Activated CD4-positive, CD25-positive, alpha-beta regulatory T cell treated with anti-CD3 and anti-CD28 coated beads, Interleukin-2, amount 50 U/mL, for 24 hours (primary cell): ENCODE data around the gene CLDN15.
"Not testable (repeated sequence)": the region's sequence is repeated elsewhere in the genome, so short reads cannot be mapped to it uniquely, and the experiment has no call there.

ENCODE experiments used
- ATAC-seq, 2 donors: fragments of 150-1000 bp; cut with Tn5 transposase; one replicate each; pipeline ENCODE4 v1.10.0; 2021; ENCODE audit warnings: mild to moderate bottlenecking in 1 of 2, moderate library complexity in 1 of 2

CLDN15 gene

DNA sequence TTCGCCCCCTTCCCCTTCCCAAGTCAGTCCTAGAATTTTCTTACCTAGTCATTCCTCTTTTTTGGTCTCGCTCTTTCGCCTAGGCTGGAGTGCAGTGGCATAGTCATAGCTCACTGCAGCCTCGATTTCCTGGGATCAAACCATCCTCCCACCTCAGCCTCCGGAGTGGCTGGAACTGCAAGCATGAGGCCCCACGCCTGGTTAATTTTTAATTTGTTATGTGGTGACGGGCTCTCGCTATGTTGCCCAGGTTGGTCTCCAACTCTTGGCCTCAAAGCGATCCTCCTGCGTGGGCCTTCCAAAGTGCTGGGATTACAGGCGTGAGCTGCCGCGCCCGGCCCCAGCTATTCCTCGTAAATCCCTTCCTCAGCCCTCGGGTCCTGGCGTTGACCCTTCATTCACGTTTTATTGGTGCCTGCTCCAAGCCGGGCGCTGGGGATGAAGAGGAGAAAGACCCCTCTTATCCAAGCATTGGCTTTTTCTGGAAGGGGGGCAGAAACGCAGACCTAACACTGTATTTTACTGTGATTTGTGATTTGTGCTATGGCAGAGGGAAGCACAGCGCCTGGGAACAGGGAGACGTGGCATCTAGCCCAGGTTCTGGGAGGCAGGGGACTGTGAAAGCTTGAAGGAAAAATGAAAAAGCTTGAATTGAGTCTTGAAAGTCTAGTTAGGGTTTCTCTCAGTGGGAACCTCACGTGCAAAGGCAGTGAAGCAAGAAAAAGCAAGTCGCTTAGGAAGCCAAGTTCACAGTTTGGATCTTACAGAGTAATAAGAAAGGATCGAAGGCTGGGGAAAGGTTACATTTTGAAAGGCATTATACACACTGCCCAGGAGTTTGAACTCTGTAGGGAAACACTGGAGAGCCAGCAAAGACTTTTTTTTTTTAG, 19.1 kb downstream of the CLDN15 start:
- ATAC-seq = peak in 1 of 2 donors; percentile 1

DNA sequence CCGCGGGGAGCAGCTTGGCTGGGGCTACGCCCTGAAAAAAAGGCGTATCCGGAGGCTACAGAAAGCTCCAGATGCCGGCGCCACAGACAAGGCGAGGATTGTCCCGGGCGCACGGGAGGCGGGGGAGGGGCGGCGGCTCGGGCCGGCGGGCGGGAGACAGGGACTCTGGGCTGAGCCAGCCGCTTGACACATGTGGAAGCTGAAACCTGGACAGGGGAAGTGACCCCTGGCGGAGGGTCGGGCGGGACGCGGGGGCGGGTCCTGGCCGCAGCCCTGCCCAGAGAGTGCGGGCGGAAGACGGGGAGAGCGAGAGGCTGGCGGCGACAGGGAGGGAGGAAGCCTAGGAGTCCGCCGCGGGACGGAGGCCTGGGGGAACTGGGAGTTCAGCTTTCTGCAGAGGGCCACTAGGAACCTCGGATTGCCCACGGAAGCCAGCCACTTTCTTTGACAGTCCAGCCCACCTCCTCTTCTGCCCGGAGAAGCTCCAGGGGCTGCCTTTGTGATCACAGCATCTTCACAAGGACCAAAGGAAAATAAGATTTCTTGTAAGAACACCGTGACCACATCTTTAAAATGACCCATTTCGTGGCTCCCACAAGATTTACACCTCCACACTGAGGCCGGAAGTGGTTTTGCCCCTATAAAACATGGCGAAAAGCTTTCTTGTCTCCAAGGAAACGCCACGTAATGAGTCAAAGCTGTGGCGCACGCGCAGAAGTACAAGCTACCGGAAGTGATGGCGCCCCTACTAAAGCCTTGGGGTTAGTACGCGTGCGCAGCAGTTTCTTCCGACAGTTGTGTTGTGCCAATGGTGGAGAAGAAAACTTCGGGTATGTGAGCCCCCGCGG, 20.0 kb downstream of the CLDN15 start, which contains the start of the genes PLOD3 and ZNHIT1:
PLOD3 (minus strand) TSS at position 194 of the 848 bp plus-strand sequence. CDS start 307 bp downstream, outside the sequence.
ZNHIT1 (plus strand) TSS at position 778 of the 848 bp plus-strand sequence; CDS start at position 809, 31 bp downstream.
- peak; percentile 71 to 80 for ATAC-seq

- ATAC-seq = peak; percentile 6 to 15
Measured at GRCh38 chr7:101216860-101217387, 20.7 kb downstream of the CLDN15 start.

DNA sequence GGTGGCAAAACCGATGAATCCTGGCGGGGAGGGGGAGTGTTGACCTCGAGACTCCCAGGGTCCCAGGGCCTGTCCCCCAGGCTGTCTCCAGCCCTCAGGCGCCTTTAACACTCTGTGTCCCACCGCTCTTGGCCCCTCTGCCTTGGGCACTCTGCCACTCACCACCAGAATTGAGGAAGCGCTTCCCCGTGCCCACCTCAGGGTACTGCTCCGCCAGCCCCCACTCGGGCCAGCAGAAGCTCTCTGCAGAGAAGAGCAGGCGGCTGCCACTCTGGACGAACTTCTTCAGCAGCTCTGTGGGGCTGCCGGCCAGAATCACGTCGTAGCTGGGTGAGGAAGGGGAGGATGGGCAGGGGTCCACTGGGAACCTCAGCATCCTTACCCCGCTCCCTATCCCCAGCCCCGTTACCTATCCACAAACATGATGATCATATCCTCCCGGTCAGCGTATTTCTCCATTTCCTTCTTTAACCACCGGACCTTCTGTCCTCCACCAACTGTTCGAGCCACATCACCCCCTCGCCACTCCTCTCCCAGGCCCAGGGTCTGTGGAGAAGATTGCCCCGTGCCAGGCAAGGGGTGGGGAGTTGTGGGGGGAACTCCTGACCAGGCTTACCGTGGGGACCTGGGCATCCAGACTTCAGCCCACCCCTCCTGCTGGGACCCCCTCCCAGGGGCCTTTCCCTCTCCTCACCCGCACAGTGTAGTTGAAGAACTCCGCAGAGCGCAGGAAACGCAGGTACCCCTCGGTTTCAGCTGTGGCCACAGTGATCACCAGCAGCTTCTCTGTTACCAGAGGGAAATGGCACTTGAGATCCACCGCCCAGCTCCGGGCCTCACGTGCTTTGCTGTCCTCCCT, 21.4 kb downstream of the CLDN15 start:
- ATAC-seq = no peak

DNA sequence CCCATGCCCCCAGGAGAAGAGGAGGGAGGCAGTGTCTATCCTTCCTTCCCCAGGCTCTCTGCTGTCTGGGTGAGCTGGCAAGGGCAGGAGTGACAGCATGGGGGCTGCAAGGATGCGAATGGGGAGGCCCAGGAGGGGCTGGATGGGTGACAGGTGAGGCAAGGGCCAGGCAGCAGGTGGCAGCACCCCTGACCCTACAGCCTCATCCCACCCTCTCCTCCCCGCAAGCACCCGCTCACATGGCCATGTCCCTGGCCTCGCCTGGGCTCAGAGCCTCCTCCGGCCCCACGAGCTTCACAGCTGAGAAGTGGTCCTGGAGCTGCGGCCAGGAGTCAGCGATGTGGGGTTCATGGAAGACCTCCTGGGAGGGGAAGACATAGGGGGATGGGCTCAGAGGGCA, 25.6 kb downstream of the CLDN15 start:
- no peak for ATAC-seq

- no peak for ATAC-seq
Measured at GRCh38 chr7:101211501-101211900, 26.1 kb downstream of the CLDN15 start.

- no peak for ATAC-seq
Measured at GRCh38 chr7:101210143-101210542, 27.5 kb downstream of the CLDN15 start.

DNA sequence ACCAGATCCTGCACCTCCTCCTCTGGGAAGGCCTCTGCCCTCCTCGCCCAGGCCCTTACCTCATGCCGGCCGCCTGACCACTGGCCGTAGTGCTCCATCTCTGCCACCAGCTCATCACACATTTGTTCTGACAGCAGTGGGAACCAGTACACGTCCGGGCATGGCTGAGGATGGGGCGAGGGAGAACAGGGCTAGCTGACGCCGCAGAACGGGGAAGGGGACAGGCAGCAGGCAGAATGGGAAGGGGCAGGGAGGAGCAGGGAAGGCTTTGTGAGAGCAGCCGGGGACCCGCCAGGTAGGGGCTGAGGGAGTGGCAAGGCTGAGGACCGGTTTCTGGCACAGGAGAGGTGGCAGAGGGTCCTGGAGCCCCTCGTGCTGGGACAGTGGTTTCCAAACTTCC, 28.8 kb downstream of the CLDN15 start:
- ATAC-seq = no peak

DNA sequence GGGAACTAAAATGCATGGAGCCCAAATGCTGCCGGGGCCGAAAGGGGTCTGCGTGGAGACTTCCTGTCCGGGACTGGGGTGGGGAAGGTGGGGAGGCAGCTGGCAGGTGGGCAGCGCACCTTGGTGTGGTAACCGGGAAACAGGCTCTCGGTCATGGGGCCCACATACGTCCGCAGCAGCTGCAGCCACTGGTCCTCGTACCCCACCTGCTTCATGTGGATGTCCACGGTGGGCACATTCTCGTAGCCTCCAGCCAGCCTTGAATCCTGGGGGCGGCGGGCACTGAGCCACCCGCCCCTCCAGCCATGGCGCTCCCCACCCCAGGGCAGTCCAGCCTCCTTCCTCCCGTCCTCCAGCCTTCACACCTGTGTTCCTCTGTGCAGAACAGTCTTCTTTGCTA, 30.1 kb downstream of the CLDN15 start:
- ATAC-seq = no peak

DNA sequence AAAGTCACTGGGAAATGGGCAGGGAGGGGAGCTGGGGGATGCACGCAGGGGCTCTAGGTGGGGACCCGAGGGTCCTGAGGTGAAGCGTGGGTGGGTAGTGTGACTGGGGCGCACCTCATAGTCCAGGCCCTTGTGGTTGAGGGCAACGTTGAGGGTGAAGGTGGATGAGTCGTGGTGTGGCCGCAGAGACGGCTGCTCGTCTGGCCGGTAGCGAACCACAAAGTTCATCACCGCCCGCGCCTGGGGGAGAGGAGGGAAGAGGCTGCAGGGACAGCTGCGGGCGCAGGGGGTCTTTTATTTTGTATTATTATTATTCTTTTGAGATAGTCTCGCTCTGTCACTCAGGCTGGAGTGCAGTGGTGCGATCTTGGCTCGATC, 30.9 kb downstream of the CLDN15 start:
- ATAC-seq = no peak

GRCh38 chr7:101205901-101206664, 31.5 kb downstream of the CLDN15 start:
- no peak for ATAC-seq

DNA sequence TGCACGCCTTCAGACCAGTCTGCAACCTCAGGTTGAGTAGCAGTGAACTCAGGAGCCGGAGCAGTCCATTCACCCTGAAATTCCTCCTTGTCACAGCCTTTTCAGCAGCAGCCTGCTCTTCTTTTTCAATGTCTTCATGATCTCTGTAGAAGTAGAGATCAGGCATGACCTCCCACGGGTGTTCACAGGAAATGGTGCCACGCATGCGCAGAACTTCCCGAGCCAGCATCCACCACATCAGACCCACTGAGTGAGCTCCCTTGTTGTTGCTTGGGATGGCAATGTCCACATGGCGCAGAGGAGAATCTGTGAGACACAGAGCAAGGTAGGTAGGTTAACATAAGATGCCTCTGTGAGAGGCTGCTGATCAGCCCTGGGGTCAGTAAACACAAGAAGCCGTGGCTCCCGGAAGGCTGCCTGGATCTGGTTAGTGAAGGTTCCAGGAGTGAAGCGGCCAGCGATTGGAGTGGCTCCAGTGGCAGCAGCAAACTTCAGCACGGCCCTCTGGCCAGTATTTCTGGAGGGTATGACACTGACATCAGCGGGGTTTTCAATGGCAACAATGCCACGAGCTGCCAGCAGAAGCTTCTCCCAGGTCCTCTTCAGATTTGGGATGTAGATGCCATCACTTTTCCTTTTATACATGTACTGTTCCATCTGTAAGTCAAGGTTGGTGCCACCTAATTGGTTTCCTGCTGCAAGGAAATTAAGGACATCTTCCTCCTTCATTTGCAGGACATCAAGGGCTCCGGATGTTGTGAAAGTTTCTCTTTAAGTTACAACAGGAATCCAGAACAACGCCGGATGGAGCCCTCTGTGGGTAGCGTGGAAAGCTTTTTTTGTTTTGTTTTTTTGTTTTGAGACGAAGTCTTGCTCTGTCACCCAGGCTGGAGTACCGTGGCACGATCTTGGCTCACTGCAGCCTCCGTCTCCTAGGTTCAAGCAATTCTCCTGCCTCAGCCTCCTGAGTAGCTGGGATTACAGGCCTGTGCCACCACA, 33.6 kb downstream of the CLDN15 start:
- not testable (repeated sequence) for ATAC-seq

GRCh38 chr7:101202603-101202918, 35.0 kb downstream of the CLDN15 start:
- no peak for ATAC-seq

DNA sequence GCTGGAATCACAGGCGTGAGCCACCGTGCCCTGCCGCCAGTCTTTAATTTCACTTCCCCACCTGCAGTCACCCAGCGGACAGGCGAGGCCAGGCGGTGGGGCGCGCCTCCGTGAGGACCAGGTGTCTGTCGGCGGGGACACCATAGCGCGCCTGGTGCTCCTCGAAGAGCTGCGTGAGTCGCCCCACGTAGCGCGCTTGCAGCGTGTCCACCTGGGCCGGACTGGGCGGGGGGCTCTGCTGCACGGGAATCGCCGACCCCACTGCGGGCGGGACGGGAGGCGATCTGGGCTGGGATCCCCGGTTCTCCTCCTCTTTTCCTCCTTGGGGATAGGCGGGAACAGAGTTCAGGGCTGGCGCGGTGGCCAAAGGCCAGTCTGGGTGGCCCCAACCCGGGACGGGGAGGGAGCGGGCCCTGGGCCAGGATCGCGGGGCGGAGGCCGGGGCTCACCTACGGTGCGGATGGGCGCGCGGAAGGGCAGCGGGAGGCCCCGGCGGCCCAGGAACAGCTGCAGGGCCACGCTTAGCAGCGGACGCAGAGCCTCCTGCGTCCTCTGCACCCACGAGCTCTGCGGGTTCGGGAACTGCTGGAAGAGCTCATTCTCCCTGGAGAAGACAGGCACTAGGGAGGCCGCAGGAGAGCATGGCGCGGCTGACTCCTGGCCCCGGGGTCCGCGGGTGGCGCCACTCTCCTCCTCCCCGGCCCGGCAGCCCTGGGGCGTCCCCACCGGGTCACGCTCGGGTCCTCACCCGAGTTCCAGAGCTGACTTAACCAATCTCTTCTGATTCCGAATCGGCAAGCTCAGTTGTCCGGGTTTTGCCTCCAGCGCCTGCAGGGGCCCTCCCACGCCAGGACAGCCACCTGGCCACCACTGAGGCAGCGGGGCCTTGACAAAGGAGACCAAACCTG, 35.7 kb downstream of the CLDN15 start:
- no peak for ATAC-seq

GRCh38 chr7:101200862-101201599, 36.6 kb downstream of the CLDN15 start, which contains the start of gene MOGAT3:
Gene MOGAT3 (minus strand): TSS chr7:101201036. CDS start chr7:101200854, 182 bp downstream.
- ATAC-seq = no peak

- no peak for ATAC-seq
Measured at GRCh38 chr7:101200504-101200861, 37.1 kb downstream of the CLDN15 start.

DNA sequence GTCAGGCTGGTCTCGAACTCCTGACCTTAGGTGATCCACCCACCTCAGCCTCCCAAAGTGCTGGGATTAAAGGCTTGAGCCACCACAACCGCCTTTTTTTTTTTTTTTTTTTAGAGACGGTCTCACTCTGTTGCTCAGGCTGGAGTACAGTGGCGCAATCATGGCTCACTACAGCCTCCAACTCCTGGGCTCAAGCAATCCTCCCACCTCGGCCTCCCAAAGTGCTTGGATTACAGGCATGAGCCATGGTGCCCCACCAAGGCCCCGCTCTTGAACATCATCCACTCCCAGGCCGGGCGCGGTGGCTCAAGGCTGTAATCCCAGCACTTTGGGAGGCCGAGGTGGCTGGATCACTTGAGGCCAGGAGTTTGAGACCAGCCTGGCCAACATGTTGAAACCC, 38.1 kb downstream of the CLDN15 start:
- ATAC-seq = not testable (repeated sequence)

- ATAC-seq = no peak
Measured at GRCh38 chr7:101198476-101198875, 39.1 kb downstream of the CLDN15 start.
